Duodenal mucosa (tissue), 2 donors: ENCODE results near the gene SERINC5.

Source experiments
- H3K27ac ChIP-seq: one replicate; pipeline ENCODE4 v1.7.0; 2013; ENCODE audit warnings: low read depth, low read length
- H3K27me3 ChIP-seq, 2 donors: one replicate each; pipeline ENCODE4 v1.7.0; 2013; ENCODE audit warnings: low read length in 2 of 2, control low read depth in 1 of 2; ENCODE audit not compliant: insufficient read depth in 2 of 2, control insufficient read depth in 1 of 2
- H3K36me3 ChIP-seq, 2 donors: one replicate each; pipeline ENCODE4 v1.7.0; 2013; ENCODE audit warnings: low read length in 2 of 2, control low read depth in 1 of 2; ENCODE audit not compliant: insufficient read depth in 2 of 2, control insufficient read depth in 1 of 2
- H3K4me1 ChIP-seq, 2 donors: one replicate each; pipeline ENCODE4 v1.7.0; 2013; ENCODE audit warnings: low read length in 2 of 2, control low read depth in 1 of 2; ENCODE audit not compliant: insufficient read depth in 2 of 2, control insufficient read depth in 1 of 2
- H3K4me3 ChIP-seq, 2 donors: one replicate each; pipeline ENCODE4 v1.7.0; 2013; ENCODE audit warnings: low read length in 2 of 2, low read depth in 1 of 2
- H3K9ac ChIP-seq, 2 donors: one replicate each; pipeline ENCODE4 v1.7.0; 2013; ENCODE audit warnings: low read length in 2 of 2, low read depth in 1 of 2
- H3K9me3 ChIP-seq, 2 donors: one replicate each; pipeline ENCODE4 v1.7.0; 2013; ENCODE audit warnings: low read length in 2 of 2, control low read depth in 1 of 2; ENCODE audit not compliant: control insufficient read depth in 1 of 2

Gene SERINC5

DNA sequence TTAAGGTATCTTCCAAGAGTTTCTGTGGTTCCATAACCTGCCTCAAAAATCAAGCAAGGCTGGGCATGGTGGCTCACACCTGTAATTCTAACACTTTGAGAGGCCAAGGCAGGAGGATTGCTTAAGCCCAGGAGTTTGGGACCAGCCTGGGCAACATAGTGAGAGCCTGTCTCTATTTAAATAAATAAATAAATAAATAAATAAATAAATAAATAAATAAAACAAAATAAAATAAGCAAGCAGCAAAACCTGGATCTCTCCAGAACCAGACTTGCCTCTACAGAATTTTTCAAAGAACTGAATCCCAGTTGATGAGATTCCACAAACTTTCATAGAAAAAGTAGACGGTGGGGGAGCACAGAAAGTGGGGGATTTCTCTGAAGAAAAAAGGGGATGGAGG is 12.3 kb downstream of the SERINC5 start:
- Histone ChIP-seq H3K4me3 (no peak overlapping the region), H3K27ac (no peak overlapping the region), H3K9me3 (peaks cover 7 to 8% of the 10 kb centered on the region in 2 donors), H3K27me3 (no peaks in the 10 kb centered on the region), H3K36me3 (no peaks in the 10 kb centered on the region), H3K4me1 (peaks cover 43 to 46% of the 10 kb centered on the region in 2 donors), H3K9ac (no peak overlapping the region)

GRCh38 chr5:80242849-80243248 is 13.0 kb downstream of the SERINC5 start:
- H3K9ac ChIP-seq = no peak overlapping the region
- H3K27ac ChIP-seq = no peak overlapping the region
- H3K9me3 ChIP-seq = peaks cover 7 to 8% of the 10 kb centered on the region in 2 donors
- H3K27me3 ChIP-seq = no peaks in the 10 kb centered on the region
- H3K4me1 ChIP-seq = peaks cover 39 to 41% of the 10 kb centered on the region in 2 donors
- H3K36me3 ChIP-seq = no peaks in the 10 kb centered on the region
- H3K4me3 ChIP-seq = no peak overlapping the region

DNA sequence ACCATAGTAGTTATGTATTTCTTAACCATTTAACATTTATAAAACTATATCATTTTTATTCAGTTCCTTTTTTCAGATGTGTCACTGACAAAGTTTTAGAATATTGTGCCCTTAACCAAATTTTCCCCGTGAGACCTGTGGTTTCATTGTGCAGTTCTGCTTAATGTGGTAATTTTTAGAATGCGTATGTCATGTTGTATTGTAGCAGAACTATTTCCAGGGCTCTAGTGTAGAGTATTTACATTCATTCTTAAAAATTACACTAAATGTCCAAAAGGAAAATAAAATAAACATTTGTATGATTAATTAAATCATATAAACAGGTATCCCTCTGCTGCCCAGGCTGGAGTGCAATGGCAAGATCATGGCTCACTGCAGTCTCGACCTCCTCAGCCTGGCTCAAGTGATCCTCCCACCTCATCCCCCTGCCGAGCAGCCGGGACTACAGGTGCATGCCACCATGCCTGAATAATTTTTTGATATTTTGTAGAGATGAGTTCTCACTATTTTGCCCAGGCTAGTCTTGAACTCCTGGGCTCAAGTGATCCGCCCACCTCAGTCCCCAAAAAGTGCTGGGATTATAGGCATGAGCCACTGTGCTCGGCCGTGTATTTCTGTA is 15.4 kb downstream of the SERINC5 start:
- no peak overlapping the region for H3K9ac ChIP-seq
- H3K27ac ChIP-seq = no peak overlapping the region
- peaks cover 20 to 26% of the 10 kb centered on the region in 2 donors for H3K4me1 ChIP-seq
- no peaks in the 10 kb centered on the region for H3K36me3 ChIP-seq
- peaks cover 7 to 8% of the 10 kb centered on the region in 2 donors for H3K9me3 ChIP-seq
- H3K4me3 ChIP-seq = no peak overlapping the region
- H3K27me3 ChIP-seq = no peaks in the 10 kb centered on the region

DNA sequence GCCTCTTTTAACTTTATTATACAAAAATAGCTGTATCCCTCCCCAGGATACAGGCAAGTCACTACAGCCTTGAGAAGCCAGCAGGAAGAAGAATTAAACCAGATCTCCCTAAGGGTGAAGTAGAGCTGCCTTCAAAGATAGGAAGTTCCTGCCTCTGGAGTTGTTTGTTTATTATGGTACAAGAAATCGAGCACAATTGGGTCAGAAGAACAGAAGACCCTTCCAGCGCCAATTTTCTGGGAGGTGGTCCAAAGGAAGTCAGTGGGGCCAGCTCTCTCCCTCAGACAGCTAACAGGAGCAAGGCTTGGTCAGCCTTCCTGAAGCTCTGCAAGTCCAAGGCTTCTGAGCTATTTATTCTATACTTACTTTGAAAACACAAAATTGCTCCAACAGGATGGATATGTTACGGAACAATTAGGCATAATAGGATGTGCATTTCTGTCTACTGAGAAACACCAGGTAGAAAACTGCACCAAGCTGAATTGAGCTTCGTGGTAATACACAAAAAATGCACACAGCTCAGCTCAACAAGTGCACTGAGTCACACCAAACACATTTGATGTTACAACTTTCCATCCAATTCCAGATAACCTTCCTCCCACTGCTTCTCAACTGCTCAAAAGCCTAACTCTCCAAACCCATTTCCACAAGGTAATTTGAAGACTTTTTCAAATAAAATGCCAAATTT is 16.0 kb downstream of the SERINC5 start:
- no peaks in the 10 kb centered on the region for H3K27me3 ChIP-seq
- no peak overlapping the region for H3K9ac ChIP-seq
- no peak overlapping the region for H3K4me3 ChIP-seq
- H3K4me1 ChIP-seq = peaks cover 14 to 21% of the 10 kb centered on the region in 2 donors
- H3K36me3 ChIP-seq = no peaks in the 10 kb centered on the region
- no peak overlapping the region for H3K27ac ChIP-seq
- H3K9me3 ChIP-seq = peaks cover 7 to 8% of the 10 kb centered on the region in 2 donors

- peaks cover 13 to 24% of the 10 kb centered on the region in 2 donors for H3K4me1 ChIP-seq
- H3K9ac ChIP-seq = no peak overlapping the region
- H3K9me3 ChIP-seq = peaks cover 7 to 8% of the 10 kb centered on the region in 2 donors
- no peak overlapping the region for H3K4me3 ChIP-seq
- H3K27me3 ChIP-seq = no peaks in the 10 kb centered on the region
- no peak overlapping the region for H3K27ac ChIP-seq
- H3K36me3 ChIP-seq = no peaks in the 10 kb centered on the region
These were observed 16.8 kb downstream of the SERINC5 start for GRCh38 chr5:80238778-80239679.

- peaks cover 5% of the 10 kb centered on the region in 2 donors for H3K9me3 ChIP-seq
- peaks cover 13 to 24% of the 10 kb centered on the region in 2 donors for H3K4me1 ChIP-seq
- no peak overlapping the region for H3K4me3 ChIP-seq
- no peak overlapping the region for H3K9ac ChIP-seq
- H3K27ac ChIP-seq = no peak overlapping the region
- no peaks in the 10 kb centered on the region for H3K27me3 ChIP-seq
- H3K36me3 ChIP-seq = no peaks in the 10 kb centered on the region
These were observed 17.8 kb downstream of the SERINC5 start for GRCh38 chr5:80238097-80238496.

- no peak overlapping the region for H3K27ac ChIP-seq
- H3K36me3 ChIP-seq = no peaks in the 10 kb centered on the region
- H3K4me1 ChIP-seq = peaks cover 13 to 24% of the 10 kb centered on the region in 2 donors
- H3K9ac ChIP-seq = no peak overlapping the region
- no peaks in the 10 kb centered on the region for H3K27me3 ChIP-seq
- no peaks in the 10 kb centered on the region for H3K9me3 ChIP-seq
- no peak overlapping the region for H3K4me3 ChIP-seq
These were observed 18.6 kb downstream of the SERINC5 start for GRCh38 chr5:80237243-80237642.

DNA sequence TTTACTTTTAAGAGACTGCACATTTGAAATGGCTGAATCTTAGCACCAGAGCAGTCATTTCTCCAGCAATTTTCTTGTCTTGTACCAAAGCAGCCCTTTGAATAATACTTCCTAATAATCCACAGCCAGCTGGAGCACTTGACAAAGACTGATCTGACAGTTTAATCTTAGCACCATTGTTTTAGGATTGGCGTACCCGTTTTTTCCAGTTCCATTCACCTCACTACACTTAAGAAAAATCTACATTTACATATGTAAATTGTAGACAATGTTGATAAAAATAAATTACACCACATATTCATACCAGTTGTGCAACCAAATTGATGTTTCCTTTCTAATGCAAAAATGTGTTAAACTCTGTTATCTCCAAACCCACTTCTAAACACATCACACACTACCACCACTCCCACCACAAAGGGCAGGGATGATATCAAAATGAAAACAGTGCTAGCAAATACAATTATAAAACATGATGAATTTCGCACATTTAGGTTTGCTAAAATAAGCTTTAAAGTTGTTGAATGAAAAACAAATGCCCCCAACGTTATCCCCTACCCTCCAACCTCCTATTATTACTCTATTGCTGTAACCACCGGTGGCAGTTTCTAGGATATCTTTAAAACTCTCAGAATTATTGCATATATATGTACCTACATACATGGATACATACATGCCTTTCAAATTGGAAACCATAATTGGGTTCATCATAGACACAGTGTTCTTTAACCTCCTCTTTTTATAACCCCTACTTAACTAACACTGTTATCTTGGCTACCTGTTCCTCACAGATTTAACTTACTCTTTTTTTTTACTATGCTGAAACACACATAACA is 21.5 kb downstream of the SERINC5 start:
- Histone ChIP-seq H3K27me3 (no peaks in the 10 kb centered on the region), H3K4me3 (no peak overlapping the region), H3K9me3 (no peaks in the 10 kb centered on the region), H3K4me1 (peaks cover 22% of the 10 kb centered on the region in 2 donors), H3K36me3 (no peaks in the 10 kb centered on the region), H3K27ac (no peak overlapping the region), H3K9ac (no peak overlapping the region)

GRCh38 chr5:80231693-80232092 is 24.2 kb downstream of the SERINC5 start:
- no peak overlapping the region for H3K4me3 ChIP-seq
- no peak overlapping the region for H3K27ac ChIP-seq
- no peak overlapping the region for H3K9ac ChIP-seq
- no peaks in the 10 kb centered on the region for H3K36me3 ChIP-seq
- H3K27me3 ChIP-seq = no peaks in the 10 kb centered on the region
- H3K9me3 ChIP-seq = no peaks in the 10 kb centered on the region
- peaks cover 16 to 18% of the 10 kb centered on the region in 2 donors for H3K4me1 ChIP-seq
